SIG-M5 treated with dmso at 0.1 percent for 504 hours (cell line): ENCODE results near the gene OASL.
A peak's percentile ranks its signal among the peaks of the same experiment; 100 is the strongest.

Experiments used
- DNase-seq: peaks from one replicate; lab custom pipeline; 2025; ENCODE audit not compliant: unreplicated experiment; lab: John Stamatoyannopoulos, UW

OASL gene

DNA sequence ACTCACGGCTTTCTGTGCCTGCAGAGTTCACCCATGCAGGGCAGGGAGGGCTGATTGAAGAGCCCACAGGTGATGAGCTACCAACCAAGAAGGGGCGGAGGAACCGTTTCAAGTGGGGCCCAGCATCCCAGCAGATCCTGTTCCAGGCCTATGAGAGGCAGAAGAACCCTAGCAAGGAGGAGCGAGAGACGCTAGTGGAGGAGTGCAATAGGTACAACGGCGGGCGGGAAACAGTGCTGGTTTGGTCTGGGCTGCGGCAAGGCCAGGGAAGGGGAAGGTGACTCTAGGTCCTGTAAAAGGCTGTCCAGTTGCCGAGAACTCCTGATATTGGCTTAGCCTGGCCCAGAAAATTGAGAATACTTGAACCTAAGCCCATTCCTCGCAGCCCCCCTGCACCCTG, 45.5 kb downstream of the OASL start:
- DNase-seq: no peak

DNA sequence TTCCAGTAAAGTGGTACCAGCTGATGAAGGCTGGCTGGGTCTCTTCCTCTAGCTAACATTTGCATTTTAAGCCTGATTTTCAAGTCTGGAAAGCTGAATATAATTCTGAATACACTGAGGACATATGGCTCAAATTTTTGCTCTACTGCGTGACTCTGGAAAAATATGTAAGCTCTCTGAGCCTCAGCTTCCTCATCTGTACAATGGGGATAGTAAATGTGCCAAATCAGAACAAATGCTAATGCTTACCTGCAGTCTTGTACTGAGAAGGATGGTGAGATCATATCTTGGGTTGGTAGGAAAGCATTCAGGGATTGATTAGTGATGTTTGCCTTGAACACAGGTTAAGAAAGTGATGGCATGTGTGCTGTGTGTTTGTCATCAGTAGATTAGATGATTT, 46.1 kb downstream of the OASL start:
- no peak for DNase-seq

DNA sequence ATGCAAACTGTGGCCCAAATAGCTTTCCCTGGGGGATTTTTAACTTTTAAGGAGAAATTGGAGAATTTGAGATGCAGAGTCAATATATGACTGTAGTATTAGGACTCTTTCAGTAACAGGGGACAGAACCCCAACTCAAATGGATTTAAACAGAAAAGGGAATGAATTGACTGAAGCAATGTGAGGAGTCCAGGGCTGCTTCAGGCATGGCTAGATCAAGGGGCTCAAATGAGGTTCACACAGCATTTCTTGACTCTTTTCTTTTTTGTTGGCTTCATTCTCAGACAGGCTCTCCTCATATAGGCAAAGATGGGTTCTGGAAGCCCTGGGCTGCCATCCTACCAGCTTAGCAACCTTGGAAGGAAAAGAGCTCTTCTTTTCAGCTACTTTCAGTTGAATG, 47.1 kb downstream of the OASL start:
- DNase-seq: no peak

DNA sequence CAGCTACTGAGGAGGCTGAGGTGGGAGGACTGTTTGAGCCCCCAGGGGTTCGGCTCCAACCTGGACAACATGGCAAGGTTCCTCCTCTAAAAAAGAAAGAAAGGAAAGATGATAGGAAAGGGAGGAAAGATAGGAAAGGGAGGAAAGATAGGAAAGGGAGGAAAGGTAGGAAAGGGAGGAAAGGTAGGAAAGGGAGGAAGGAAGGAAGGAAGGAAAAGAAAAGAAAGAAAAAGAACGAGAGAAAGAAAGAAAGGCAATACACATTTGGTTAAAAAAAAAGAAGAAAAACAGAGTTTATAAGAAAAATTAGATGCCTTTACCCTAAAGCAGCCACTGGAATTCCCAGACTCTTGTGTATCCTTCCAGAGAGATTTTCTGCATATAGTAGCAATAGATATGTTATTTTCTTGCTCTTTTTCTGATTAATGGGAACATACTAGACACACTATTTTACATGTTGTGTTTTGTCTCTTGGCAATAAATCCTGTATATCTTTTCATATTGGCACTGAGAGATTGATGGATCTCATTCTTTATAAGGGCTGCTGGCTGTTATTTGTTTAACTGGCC, 48.5 kb downstream of the OASL start:
- DNase-seq: no peak

DNA sequence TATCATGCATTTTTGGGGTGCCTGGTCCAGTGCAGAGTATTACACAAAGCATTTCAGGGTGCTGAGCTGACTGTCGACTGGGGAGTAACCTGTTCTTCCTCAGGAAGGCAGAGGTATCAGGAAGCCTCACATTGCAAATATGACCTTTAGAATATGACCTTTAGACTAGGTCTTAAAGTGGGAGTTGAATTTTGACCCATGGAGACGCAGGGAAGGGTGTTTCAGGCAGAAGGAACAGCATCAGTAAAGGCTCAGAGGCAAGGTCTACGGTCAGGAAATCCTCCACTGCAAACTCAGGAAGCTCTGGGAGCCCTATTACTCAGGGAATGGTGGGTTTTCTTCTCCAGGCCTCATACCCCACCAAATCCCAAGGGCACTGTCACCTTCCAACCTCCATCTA, 49.4 kb downstream of the OASL start:
- DNase-seq: no peak

DNA sequence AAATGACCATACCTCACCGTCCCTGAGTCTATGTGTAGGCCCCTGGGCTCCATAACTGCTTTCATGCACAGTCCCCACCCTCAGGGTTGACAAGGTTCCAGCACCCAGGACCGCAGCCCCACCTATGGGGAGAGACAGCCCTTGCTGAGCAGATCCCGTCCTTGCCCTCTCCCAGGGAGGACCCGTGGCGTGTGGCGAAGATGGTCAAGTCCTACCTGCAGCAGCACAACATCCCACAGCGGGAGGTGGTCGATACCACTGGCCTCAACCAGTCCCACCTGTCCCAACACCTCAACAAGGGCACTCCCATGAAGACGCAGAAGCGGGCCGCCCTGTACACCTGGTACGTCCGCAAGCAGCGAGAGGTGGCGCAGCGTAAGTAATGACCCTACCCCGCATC, 50.4 kb downstream of the OASL start:
- no peak for DNase-seq

DNA sequence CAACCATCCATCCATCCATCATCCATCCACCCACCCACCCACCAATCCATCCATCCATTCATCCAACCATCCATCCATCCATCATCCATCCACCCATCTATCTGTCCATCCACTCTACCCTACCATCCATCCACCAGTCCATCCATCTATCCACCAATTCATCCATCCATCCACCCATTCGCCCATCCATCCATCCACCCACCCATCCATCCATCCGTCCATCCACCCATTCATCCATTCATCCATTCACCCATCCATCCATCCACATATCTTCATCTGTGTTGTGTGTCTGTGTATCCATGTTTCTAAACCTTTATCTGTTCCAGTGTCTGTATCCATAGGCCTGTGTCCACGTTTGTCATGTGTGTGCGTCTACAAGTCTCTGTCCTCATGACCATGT, 50.8 kb downstream of the OASL start:
- no peak for DNase-seq

DNA sequence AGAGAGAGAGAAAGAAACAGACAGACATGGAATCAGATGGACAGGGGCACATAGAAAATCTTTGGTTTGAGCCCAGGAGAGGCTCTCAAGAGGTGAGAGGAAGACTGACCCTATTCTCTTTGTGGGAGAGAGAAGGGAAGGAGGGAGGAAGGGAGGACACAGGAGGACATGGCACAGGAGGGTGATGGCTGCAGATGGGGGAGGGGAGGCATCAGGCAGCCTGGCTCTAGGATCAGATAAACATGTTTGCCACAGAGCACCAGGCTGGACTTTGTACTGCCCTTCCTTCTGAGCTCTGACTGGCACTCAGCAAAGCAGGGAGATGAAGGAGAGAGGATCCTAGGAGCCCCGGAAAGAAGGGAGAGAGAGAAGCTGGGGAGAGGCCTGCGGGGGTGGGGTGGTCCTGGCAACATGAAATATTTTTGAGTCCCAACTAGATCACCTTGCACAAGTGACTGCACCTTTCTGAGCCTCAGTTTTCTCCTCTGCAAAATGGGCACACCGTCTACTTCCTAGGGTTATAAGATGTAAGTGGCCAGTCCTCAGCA, 54.6 kb downstream of the OASL start:
- no peak for DNase-seq

DNA sequence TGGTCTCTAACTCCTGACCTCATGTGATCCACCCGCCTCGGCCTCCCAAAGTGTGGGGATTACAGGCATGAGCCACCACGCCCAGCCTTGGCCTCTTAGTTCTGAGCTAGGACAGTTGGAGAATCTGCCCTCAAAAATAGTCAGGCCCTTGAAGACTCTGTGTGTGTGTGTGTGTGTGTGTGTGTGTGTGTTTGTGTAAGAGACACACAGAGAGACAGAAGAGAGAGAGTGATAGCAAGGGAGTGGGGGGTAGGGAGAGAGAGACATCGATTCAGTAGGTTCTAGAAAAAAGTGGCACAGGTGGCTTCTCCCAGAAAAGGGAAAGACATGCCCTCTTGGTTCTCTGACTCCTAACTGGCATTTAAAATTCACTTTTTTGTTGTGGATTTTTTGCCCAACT, 55.3 kb downstream of the OASL start:
- no peak for DNase-seq

DNA sequence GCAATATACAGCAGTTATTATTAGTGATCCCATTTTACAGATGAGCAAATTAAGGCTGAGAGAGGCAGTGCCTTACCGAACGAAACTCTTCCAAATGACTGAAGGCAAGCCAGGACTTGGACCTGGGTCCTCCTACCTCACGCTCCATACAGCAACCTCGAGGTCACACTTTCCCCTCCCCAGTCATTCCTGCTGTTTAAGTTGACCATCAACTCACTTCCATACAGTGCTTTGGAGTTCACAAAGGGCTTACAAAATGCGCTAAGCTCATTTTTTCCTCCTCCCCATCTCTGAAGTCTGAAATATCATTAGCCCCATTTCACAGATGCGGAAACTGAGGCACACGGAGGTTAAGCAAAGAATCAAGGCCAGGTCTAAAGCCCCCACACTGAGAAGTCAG, 56.4 kb downstream of the OASL start:
- no peak for DNase-seq

DNA sequence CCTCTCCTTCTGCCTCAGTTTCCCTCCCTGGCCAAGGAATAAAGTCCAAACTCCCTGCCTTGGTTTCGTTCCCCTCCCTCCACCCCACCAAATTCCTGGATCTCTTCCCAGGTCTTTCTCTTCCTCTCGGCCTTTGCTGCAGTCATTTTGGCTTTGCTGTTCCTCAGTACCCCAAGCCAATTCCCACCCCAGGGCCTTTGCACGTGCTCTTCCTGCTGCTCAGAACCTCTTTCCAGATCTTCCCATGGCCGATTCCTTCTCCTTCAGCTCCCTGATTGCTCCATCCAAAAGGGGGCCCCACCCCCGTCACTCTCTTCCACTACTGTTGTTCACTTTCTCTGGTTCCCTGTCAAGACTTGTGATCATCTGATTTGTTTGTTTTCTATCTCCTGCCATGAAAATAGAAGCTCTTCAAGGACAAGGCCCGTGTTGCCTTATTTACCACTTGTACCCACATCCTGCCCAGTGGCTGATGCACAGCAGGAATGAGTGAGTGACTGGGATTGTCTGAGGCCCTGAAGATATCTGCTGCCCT, 57.6 kb downstream of the OASL start:
- no peak for DNase-seq

DNA sequence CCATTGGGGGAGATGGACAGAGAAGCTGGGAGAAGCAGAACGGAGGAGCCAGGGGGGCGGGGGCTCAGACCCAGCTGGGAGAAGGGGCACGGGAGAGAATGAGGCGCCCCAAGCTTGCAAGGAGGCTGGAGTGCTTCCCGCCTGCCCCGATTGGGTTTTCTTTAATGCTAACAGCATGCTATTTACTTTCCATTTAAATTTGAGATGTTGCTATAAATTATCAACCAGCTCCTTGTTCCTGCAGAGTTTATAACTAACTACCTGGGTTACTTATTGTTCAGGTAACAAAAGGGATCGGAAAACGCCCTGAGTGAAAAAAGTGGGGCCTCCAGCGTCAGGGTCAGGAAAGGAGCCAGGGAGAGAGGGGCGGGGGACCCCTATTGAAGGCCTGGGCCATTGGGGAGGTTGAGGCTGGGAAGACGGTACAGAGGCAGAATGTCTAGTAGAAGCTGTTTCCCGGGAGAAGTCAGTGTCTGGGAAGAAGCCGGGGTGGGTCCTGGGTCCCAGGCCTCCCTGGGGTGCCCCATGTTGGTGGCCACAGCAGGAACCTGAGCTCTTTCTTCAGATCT, 58.2 kb downstream of the OASL start:
- DNase-seq: no peak

DNA sequence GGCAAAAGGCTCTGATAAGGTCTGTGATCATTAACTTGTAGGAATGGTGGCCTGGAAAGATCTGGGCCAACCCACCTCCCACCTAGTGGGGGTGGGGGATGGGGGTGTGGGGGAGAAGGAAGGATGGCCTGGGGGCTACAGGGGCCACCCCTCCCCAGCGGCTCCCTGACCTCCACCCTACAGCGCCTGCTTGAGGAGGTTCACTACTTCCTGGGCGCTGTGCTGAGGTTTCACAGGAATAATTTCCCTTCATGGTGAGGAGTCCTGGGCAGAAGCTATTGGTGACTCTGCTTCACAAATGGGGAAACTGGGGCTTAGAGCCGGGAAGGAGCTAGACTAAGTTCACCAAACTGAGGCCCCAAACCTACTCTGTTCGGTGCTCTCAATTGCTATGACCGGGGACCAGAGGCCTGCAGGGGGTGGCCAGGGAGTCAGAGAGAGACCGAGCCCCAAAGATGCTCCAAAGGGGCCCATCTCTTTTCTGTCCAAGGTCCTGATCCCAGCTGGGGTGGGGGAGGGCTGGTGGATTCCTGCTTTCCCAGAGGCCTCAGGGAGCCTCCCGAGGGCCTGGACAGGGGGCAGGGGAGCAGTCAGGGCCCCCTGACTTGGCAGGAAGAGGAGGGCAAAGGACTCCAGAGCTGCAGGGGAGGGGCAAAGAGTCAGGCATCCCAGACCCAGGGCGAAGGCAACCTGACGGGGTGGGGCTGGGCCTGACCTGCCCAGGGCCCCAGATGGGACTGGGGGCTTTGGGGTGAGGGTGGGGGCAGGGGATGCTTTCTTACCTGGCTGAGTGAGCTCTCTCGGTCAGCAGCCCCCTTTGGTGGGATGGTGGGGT, 59.0 kb downstream of the OASL start:
- no peak for DNase-seq

DNA sequence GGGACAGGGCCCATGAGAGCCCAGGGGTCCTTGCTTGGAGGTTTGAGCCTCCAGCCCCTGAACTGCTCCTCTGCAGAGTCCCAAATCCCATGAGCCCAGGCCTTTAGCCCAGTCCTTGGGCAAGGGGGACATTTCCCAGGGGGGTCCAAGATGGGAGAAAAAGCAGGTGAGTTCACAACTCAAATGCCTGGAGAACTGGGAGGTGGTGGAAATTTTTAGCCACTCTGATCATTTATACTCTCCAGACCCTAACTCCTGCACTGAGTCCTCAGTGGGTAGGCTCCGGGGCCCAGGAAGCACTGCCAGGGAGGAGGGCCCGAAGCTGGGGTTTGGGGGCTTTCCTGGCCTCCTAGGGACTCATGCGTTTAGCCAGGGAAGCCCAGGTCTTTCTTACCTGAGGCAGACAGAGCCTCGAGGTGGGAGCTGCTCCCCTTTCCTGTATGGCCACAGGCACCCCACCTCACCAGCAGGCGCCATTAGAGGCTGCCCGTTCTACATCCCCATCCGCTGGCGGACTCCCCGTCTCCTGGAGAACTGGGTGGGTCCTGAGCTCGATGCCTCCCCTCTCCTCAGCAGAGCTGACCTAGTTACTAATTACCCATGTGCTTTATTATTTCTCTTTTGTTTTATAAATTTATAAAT, 59.7 kb downstream of the OASL start:
- no peak for DNase-seq

DNA sequence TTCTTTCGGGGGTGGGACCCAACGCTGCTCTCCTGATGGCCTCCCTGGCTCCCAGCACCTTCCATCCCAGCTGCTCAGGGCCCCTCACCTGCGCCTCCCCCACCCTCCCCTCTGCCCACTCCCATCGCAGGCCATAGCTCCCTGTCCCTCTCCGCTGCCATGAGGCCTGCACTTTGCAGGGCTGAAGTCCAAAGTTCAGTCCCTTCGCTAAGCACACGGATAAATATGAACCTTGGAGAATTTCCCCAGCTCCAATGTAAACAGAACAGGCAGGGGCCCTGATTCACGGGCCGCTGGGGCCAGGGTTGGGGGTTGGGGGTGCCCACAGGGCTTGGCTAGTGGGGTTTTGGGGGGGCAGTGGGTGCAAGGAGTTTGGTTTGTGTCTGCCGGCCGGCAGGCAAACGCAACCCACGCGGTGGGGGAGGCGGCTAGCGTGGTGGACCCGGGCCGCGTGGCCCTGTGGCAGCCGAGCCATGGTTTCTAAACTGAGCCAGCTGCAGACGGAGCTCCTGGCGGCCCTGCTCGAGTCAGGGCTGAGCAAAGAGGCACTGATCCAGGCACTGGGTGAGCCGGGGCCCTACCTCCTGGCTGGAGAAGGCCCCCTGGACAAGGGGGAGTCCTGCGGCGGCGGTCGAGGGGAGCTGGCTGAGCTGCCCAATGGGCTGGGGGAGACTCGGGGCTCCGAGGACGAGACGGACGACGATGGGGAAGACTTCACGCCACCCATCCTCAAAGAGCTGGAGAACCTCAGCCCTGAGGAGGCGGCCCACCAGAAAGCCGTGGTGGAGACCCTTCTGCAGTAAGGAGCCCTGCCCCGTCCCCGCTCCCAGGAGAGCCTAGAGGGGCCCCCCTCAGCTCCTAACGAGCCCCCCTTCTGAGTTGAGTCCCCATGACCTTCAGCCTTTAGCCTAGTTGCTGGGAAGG, 60.5 kb downstream of the OASL start, which contains the start of gene HNF1A:
Gene HNF1A (plus strand): TSS at position 248 of the 924 bp plus-strand sequence. CDS start 226 bp downstream, at position 474.
- DNase-seq: no peak

DNA sequence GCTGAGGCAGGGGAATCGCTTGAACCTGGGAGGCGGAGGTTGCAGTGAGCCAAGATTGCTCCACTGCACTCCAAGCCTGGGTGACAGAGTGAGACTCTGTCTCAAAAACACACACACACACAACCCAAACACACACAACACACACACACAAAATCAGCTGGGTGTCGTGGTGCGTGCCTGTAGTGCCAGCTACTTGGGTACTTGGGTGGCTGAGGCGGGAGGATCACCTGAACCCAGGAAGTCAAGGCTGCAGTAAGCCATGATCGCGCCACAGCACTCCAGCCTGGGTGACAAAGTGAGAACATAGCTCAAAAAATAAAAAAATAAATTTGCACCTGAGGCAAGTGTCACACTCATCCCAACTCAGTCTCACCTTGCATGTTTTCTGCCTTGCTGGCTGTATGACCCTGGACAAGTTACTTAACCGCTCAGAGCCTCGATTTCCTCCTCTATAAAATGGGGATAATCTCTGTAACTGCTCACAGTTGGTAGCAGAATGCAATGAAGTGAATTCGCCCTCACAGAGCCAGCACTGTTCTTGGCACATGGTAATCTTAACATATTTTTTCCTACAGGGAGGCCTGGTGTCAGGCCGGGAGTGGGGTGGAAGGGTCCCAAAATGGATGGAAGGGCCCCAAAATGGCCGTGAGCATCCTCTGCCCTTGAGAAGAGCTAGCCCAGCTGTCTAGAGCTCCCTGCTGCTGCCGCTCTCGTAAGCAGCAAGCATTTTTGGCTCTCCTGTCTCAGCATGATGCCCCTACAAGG, 61.3 kb downstream of the OASL start:
- no peak for DNase-seq

DNA sequence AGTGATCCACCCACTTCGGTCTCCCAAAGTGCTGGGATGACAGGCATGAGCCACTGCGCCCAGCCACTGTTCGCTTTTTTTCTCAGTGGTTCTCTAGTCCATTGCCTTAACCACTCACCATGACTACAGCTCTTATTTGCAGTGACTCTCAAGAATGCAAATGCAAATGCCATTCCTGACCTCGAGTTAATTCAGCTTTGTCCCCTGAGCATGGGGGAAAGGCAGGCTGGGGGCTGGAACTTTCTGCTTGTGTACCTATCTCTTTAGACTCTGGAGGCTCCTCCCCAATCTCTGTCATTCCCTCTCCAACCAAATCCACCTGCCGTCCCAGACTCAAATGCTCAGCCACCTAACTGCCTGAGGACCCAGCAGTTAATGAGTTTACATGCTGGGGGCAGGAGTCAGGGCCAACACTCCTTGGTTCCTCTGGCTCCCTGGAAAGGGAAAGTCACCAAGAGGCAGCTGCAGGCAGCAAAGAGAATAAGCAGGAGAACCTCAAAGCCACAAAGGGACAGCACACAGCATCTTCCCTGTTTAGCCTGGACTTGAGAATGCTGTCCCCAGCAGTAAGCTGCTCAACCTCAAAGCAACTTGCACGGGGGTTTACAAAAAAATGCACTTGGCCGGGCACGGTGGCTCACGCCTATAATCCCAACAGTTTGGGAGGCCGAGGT, 66.0 kb downstream of the OASL start:
- no peak for DNase-seq

DNA sequence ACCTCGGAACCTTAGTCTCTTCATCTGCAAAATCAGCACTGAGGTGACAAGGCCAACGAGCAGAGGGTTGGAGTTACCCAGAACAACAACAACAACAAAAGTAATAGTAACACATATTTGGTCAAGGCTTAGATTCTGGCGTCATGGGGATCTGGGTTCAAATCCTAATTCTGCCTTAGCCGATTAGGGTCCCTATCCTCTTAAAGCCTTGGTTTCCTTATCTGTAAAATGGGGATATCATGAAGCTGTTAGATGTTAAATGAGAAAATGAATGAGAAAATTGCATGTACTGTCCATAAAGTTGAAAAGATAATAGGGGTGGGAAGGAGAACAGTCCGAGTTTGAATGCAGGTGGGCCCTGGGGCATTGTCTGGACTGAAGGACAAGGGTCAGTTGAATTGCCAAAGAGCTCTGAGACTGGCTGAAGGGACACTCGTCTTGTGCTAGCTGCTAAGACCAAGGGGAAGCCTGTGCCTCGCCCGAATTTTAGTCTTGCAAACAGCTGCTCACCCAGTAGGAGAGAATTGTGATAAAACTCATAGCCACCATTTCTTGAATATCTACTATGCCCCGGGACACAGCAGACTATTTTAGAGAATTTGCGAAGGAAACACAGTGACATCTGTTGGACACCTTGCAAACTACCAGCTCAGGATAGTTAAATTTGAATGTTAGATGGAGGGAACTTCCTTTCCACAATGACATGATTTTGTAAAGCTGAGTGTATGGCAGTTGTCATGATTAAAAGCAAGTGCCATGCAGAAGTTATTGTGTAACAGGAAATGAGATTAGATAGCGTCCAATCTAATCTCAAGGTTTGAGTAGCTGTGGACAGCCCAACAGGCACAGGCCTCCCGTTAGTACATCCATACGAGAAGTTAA, 67.5 kb downstream of the OASL start:
- DNase-seq: peak; percentile 89
